Frontal cortex (tissue), 4 donors: Measurements from ENCODE around the gene NPIPA3. TPM values are rescaled to one million over a fixed set of nuclear protein-coding genes. Genes with fewer than 3 reads are reported as not detected.
"Not testable (repeated sequence)": the region's sequence is repeated elsewhere in the genome, so short reads cannot be mapped to it uniquely, and the experiment has no call there.

Experiments used
- DNase-seq, 2 donors: peaks; one replicate each; pipeline ENCODE4 v3.0.0; 2012; ENCODE audit warnings: low spot score in 2 of 2
- FAIRE-seq: peaks from 2 replicates; lab custom pipeline; 2012; peaks lifted over from hg19 to GRCh38; lab: Jason Lieb, UNC
- total RNA-seq: library from RNA; depleted of rRNA; stranded (reverse); fragments of >200 nt; gene quantifications from one replicate; pipeline ENCODE4 v1.2.3, GENCODE V29; 2014
- donor health status: control.
- donor health status: control.
- donor health status: control.

NPIPA3 gene
- total RNA-seq, result 0.41 TPM

- DNase-seq, FAIRE-seq: not testable (repeated sequence)
Measured at GRCh38 chr16:14703156-14704011, at the start of gene NPIPA3. Gene NPIPA3 (plus strand): TSS chr16:14703411. CDS start chr16:14708944, 5,533 bp downstream.

- FAIRE-seq, result no peak
- no peak for DNase-seq
Measured at GRCh38 chr16:14658063-14658462, 45.1 kb upstream of the NPIPA3 start.

- DNase-seq (no peak), FAIRE-seq (no peak)
Measured at GRCh38 chr16:14667347-14668266, 35.6 kb upstream of the NPIPA3 start.

- no peak for DNase-seq
- no peak for FAIRE-seq
Measured at GRCh38 chr16:14668556-14669223, 34.5 kb upstream of the NPIPA3 start.

GRCh38 chr16:14669776-14670175 lies 33.4 kb upstream of the NPIPA3 start:
- DNase-seq (no peak), FAIRE-seq (no peak)

- no peak for FAIRE-seq
Measured at GRCh38 chr16:14672403-14672971, 30.7 kb upstream of the NPIPA3 start.

GRCh38 chr16:14676633-14677032 lies 26.6 kb upstream of the NPIPA3 start:
- FAIRE-seq (no peak), DNase-seq (no peak)

More at GRCh38 chr16:14672403-14672971, 30.7 kb upstream of the NPIPA3 start:
- no peak for DNase-seq

GRCh38 chr16:14677627-14678026 lies 25.6 kb upstream of the NPIPA3 start:
- DNase-seq, result no peak
- FAIRE-seq, result no peak

GRCh38 chr16:14678748-14679497 lies 24.3 kb upstream of the NPIPA3 start:
- no peak for DNase-seq

GRCh38 chr16:14680396-14680795 lies 22.8 kb upstream of the NPIPA3 start:
- FAIRE-seq, DNase-seq: not testable (repeated sequence)

More at GRCh38 chr16:14678748-14679497, 24.3 kb upstream of the NPIPA3 start:
- FAIRE-seq, result no peak

- FAIRE-seq, result no peak
Measured at GRCh38 chr16:14681115-14681514, 22.1 kb upstream of the NPIPA3 start.

GRCh38 chr16:14682121-14682520 lies 21.1 kb upstream of the NPIPA3 start:
- FAIRE-seq (no peak), DNase-seq (no peak)

More at GRCh38 chr16:14681115-14681514, 22.1 kb upstream of the NPIPA3 start:
- no peak for DNase-seq

GRCh38 chr16:14685870-14686793 lies 17.1 kb upstream of the NPIPA3 start:
- not testable (repeated sequence) for FAIRE-seq, DNase-seq

- DNase-seq, FAIRE-seq: not testable (repeated sequence)
Measured at GRCh38 chr16:14694129-14694528, 9.1 kb upstream of the NPIPA3 start, which contains the start of gene PLA2G10. Gene PLA2G10 (minus strand): TSS chr16:14694308. CDS start chr16:14694229, 79 bp downstream.

- not testable (repeated sequence) for DNase-seq, FAIRE-seq
Measured at GRCh38 chr16:14701859-14702258, 1.4 kb upstream of the NPIPA3 start.

- FAIRE-seq, DNase-seq: not testable (repeated sequence)
Measured at GRCh38 chr16:14702672-14703071, 539 bp upstream of the NPIPA3 start.

GRCh38 chr16:14733233-14733632 lies 30.0 kb downstream of the NPIPA3 start:
- not testable (repeated sequence) for DNase-seq, FAIRE-seq
